Astrocyte (in vitro differentiated cells and primary cell): ENCODE measurements around the gene DOCK1. TPM values are rescaled to one million over a fixed set of nuclear protein-coding genes. Genes with fewer than 3 reads are reported as not detected.

Experiments used
- DNase-seq: peaks from one replicate; pipeline ENCODE4 v3.0.0-alpha.2; 2010; ENCODE audit warnings: low read depth
- FAIRE-seq: peaks from 2 replicates; lab custom pipeline; 2011; peaks lifted over from hg19 to GRCh38; lab: Jason Lieb, UNC
- H2AFZ ChIP-seq: 2 replicates; pipeline ENCODE4 v1.6.0; 2012; ENCODE audit warnings: low read depth, low read length, inconsistent platforms
- H3K27ac ChIP-seq: 2 replicates; pipeline ENCODE4 v1.5.1; 2011; ENCODE audit warnings: low read depth, low read length, inconsistent platforms
- H3K27me3 ChIP-seq: 2 replicates; pipeline ENCODE4 v1.6.0; 2011; ENCODE audit warnings: low read length, inconsistent platforms; ENCODE audit not compliant: insufficient read depth
- H3K36me3 ChIP-seq: 2 replicates; pipeline ENCODE4 v1.5.1; 2011; ENCODE audit warnings: low read length, inconsistent platforms; ENCODE audit not compliant: insufficient read depth
- H3K4me1 ChIP-seq: 2 replicates; pipeline ENCODE4 v1.5.1; 2011; ENCODE audit warnings: low read length, inconsistent platforms; ENCODE audit not compliant: insufficient read depth
- H3K4me2 ChIP-seq: 2 replicates; pipeline ENCODE4 v1.6.0; 2012; ENCODE audit warnings: low read length, inconsistent platforms
- H3K4me3 ChIP-seq: 2 replicates; pipeline ENCODE4 v1.5.1; 2011; ENCODE audit warnings: low read depth, mild to moderate bottlenecking, low read length, inconsistent platforms; ENCODE audit not compliant: insufficient read depth
- H3K79me2 ChIP-seq: 2 replicates; pipeline ENCODE4 v1.6.0; 2012; ENCODE audit warnings: mild to moderate bottlenecking, low read length, inconsistent platforms; ENCODE audit not compliant: insufficient read depth
- H3K9ac ChIP-seq: 2 replicates; pipeline ENCODE4 v1.6.0; 2012; ENCODE audit warnings: mild to moderate bottlenecking, low read length, inconsistent platforms
- H3K9me3 ChIP-seq: 2 replicates; pipeline ENCODE4 v1.5.1; 2012; ENCODE audit warnings: low read depth, mild to moderate bottlenecking, low read length, inconsistent platforms; ENCODE audit not compliant: insufficient read depth
- H4K20me1 ChIP-seq: 2 replicates; pipeline ENCODE4 v1.6.0; 2012; ENCODE audit warnings: low read length, inconsistent platforms; ENCODE audit not compliant: insufficient read depth
- H3K27ac Mint-ChIP-seq: one replicate; pipeline ENCODE4 v1.8.0; 2021; ENCODE audit warnings: mild to moderate bottlenecking, mixed read lengths; ENCODE audit not compliant: unreplicated experiment
- H3K27me3 Mint-ChIP-seq: one replicate; pipeline ENCODE4 v1.8.0; 2021; ENCODE audit warnings: low read depth, mixed read lengths; ENCODE audit not compliant: unreplicated experiment
- H3K36me3 Mint-ChIP-seq: one replicate; pipeline ENCODE4 v1.8.0; 2021; ENCODE audit warnings: low read depth, mixed read lengths; ENCODE audit not compliant: unreplicated experiment
- H3K4me1 Mint-ChIP-seq: one replicate; pipeline ENCODE4 v1.8.0; 2021; ENCODE audit warnings: low read depth, mixed read lengths; ENCODE audit not compliant: unreplicated experiment
- H3K4me3 Mint-ChIP-seq: one replicate; pipeline ENCODE4 v1.8.0; 2021; ENCODE audit warnings: mild to moderate bottlenecking, moderate library complexity, mixed read lengths; ENCODE audit not compliant: unreplicated experiment
- H3K9me3 Mint-ChIP-seq: one replicate; pipeline ENCODE4 v1.8.0; 2021; ENCODE audit warnings: mild to moderate bottlenecking, mixed read lengths; ENCODE audit not compliant: unreplicated experiment
- EZH2 ChIP-seq: IDR thresholded peaks from 2 replicates; pipeline ENCODE4 v1.6.1; 2012; ENCODE audit warnings: mild to moderate bottlenecking, low read length, inconsistent platforms; ENCODE audit not compliant: insufficient read depth
- total RNA-seq: library from RNA; stranded (reverse); gene quantifications from 2 replicates; pipeline ENCODE4 v1.2.1, GENCODE V29; 2021
- TF ChIP-seq, protein P1 (sequence below): IDR thresholded peaks from 2 replicates; pipeline ENCODE4 v1.5.1; 2011; ENCODE audit warnings: low read depth, mild to moderate bottlenecking, inconsistent platforms, low read length, moderate library complexity; ENCODE audit not compliant: insufficient read depth

Gene DOCK1
- total RNA-seq, 1 donor from 2014 or later: 42.5 TPM

DNA sequence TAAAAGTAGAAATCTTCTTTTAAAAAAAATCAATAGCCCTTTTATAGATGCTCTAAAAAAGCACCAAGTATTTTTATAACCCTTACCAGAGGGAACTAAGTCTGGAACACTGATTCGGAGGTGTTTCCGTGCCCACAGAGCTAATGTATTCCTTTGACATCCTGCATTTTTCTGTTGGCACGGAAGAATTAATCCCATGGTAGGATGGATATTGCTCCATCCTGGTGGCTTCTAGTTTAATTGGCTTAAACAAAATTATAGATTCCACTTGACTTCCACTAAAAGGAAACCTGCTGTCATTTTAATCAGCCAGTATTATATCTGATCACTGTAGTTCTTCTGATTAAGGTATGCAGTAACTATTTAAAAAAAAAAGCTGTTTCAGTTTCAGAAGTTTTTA is 479.8 kb downstream of the DOCK1 start:
- no peak for FAIRE-seq

DNA sequence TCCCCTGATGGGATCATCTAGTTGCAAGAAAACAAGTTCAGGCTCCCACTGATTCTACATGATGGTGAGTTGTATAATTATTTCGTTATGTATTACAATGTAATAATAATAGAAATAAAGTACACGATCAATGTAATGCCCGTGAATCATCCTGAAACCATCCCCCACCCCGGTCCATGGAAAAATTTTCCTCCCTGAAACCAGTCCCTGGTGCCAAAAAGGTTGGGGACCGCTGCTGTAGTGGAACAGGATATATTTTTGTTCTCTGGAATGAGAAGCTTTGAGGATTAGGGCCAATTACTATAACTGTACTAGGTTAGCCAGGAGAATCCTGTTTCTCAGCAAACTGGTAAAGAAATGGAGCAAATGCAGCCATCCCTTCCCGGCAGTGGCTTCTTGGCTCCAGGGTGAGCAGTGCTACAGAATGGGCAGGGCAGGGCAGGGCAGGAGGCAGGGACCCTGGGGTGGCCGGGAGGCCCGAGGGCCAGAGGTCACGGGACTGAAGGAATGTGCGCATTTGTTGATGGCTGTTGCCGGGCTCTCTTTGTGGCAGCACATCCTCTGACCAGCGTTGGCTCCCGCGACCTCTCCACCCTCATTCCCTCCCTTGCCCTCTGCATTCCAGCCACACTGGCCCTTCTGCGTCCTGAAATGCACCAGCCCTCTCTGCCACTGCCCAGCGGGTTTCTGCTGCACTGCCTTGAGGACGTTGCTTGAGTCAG is 481.5 kb downstream of the DOCK1 start:
- H3K27ac ChIP-seq: no peak overlapping the region
- Mint-ChIP-seq H3K4me3 (no peak overlapping the region), H3K27me3 (no peaks in the 10 kb centered on the region), H3K27ac (no peak overlapping the region), H3K4me1 (no peaks in the 10 kb centered on the region), H3K9me3 (no peaks in the 10 kb centered on the region), H3K36me3 (peaks cover 37% of the 10 kb centered on the region)
- no peaks in the 10 kb centered on the region for H4K20me1 ChIP-seq
- H3K27me3 ChIP-seq: no peaks in the 10 kb centered on the region
- no peak overlapping the region for H3K9ac ChIP-seq
- DNase-seq: no peak
- no peaks in the 10 kb centered on the region for H3K4me1 ChIP-seq
- H3K4me3 ChIP-seq: no peak overlapping the region
- no peak overlapping the region for H3K4me2 ChIP-seq
- H3K79me2 ChIP-seq: no peaks in the 10 kb centered on the region
- H3K36me3 ChIP-seq: peaks cover 8% of the 10 kb centered on the region
- no peak for TF ChIP-seq EZH2
- TF ChIP-seq, protein P1, sequence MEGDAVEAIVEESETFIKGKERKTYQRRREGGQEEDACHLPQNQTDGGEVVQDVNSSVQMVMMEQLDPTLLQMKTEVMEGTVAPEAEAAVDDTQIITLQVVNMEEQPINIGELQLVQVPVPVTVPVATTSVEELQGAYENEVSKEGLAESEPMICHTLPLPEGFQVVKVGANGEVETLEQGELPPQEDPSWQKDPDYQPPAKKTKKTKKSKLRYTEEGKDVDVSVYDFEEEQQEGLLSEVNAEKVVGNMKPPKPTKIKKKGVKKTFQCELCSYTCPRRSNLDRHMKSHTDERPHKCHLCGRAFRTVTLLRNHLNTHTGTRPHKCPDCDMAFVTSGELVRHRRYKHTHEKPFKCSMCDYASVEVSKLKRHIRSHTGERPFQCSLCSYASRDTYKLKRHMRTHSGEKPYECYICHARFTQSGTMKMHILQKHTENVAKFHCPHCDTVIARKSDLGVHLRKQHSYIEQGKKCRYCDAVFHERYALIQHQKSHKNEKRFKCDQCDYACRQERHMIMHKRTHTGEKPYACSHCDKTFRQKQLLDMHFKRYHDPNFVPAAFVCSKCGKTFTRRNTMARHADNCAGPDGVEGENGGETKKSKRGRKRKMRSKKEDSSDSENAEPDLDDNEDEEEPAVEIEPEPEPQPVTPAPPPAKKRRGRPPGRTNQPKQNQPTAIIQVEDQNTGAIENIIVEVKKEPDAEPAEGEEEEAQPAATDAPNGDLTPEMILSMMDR: no peak
- H3K9me3 ChIP-seq: no peaks in the 10 kb centered on the region
- FAIRE-seq: no peak
- H2AFZ ChIP-seq: no peak overlapping the region

More for the DNA sequence above, 479.8 kb downstream of the DOCK1 start:
- peaks cover 8% of the 10 kb centered on the region for H3K36me3 ChIP-seq
- H3K9me3 ChIP-seq: no peaks in the 10 kb centered on the region
- H3K4me3 ChIP-seq: no peak overlapping the region
- Mint-ChIP-seq H3K36me3 (peaks cover 33% of the 10 kb centered on the region), H3K4me1 (no peaks in the 10 kb centered on the region), H3K27me3 (no peaks in the 10 kb centered on the region), H3K9me3 (no peaks in the 10 kb centered on the region), H3K4me3 (no peak overlapping the region), H3K27ac (no peak overlapping the region)
- H4K20me1 ChIP-seq: no peaks in the 10 kb centered on the region
- no peaks in the 10 kb centered on the region for H3K27me3 ChIP-seq
- no peak overlapping the region for H2AFZ ChIP-seq
- no peaks in the 10 kb centered on the region for H3K79me2 ChIP-seq
- TF ChIP-seq, protein P1: no peak
- TF ChIP-seq EZH2: no peak
- DNase-seq: no peak
- no peaks in the 10 kb centered on the region for H3K4me1 ChIP-seq
- no peak overlapping the region for H3K9ac ChIP-seq
- no peak overlapping the region for H3K27ac ChIP-seq
- H3K4me2 ChIP-seq: no peak overlapping the region

DNA sequence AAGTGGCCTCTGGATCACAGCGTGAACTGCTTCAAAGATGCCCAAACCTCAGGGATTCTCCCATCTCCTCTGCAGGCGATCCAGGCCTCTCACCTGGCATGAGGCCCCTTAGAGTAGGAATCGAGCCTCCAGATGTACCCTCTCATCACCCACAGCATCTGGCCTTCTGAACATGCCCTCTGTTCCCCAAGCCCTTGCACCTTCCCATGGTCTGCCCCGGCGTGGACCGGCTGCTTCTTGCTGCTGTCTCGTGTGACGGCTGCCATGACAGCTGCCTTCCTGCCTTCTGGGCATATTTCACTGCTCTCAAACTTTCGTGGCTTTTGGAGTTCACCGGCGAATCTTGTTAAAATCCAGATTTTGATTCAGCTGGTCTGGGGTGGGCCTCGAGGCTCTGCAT is 486.6 kb downstream of the DOCK1 start:
- DNase-seq (no peak), FAIRE-seq (no peak)
- Histone ChIP-seq H3K9ac (no peak overlapping the region), H3K27ac (no peak overlapping the region), H2AFZ (no peak overlapping the region), H3K79me2 (no peaks in the 10 kb centered on the region), H3K36me3 (no peaks in the 10 kb centered on the region), H3K9me3 (no peaks in the 10 kb centered on the region), H3K4me3 (no peak overlapping the region), H3K4me1 (no peaks in the 10 kb centered on the region), H3K4me2 (no peak overlapping the region), H4K20me1 (no peaks in the 10 kb centered on the region), H3K27me3 (no peaks in the 10 kb centered on the region)
- no peak overlapping the region for H3K4me3 Mint-ChIP-seq
- H3K9me3 Mint-ChIP-seq: peaks cover 2% of the 10 kb centered on the region
- H3K36me3 Mint-ChIP-seq: peaks cover 25% of the 10 kb centered on the region
- H3K27ac Mint-ChIP-seq: no peak overlapping the region
- no peaks in the 10 kb centered on the region for H3K27me3 Mint-ChIP-seq
- no peaks in the 10 kb centered on the region for H3K4me1 Mint-ChIP-seq
- no peak for TF ChIP-seq EZH2
